H1 (cell line): Measurements from ENCODE around the gene CHI3L1. TPM values are rescaled to one million over a fixed set of nuclear protein-coding genes. Genes with fewer than 3 reads are reported as not detected.

Experiments used
- E2F6 ChIP-seq: IDR thresholded peaks from 2 replicates; pipeline ENCODE4 v1.6.1; 2012; ENCODE audit warnings: inconsistent platforms
- EP300 ChIP-seq, 2 experiments: IDR thresholded peaks; 1 replicate in 1 of 2; 2 replicates in 1 of 2; pipeline ENCODE4 v1.6.1; 2011 to 2012; ENCODE audit warnings: low read depth in 2 of 2, low read length in 2 of 2, mild to moderate bottlenecking in 2 of 2, borderline replicate concordance in 1 of 2, inconsistent platforms in 1 of 2, moderate library complexity in 1 of 2
- POLR2A ChIP-seq, 2 experiments: IDR thresholded peaks; 1 replicate in 1 of 2; 2 replicates in 1 of 2; pipeline ENCODE4 v1.6.1; 2011; ENCODE audit warnings: low read depth in 2 of 2, low read length in 2 of 2, mild to moderate bottlenecking in 2 of 2; ENCODE audit errors: control extremely low read depth in 1 of 2
- SP2 ChIP-seq: IDR thresholded peaks from 2 replicates; pipeline ENCODE4 v1.6.1; 2012; ENCODE audit warnings: mild to moderate bottlenecking, low read length, inconsistent platforms
- TAF1 ChIP-seq: IDR thresholded peaks from 2 replicates; pipeline ENCODE4 v1.6.1; 2011; ENCODE audit warnings: mild to moderate bottlenecking, low read depth, low read length
- polyA plus RNA-seq, 7 experiments: library from polyadenylated mRNA; depleted of rRNA in 3 of 7; stranded (reverse) in 5 of 7; unstranded in 2 of 7; fragments of >200 nt in 5 of 7; fragments of 200-250 nt in 2 of 7; gene quantifications; 1 replicate in 5 of 7; 2 replicates in 1 of 7; 4 replicates in 1 of 7; pipeline versions ENCODE4 v1.2.1 to v1.2.3, GENCODE V29; 2011 to 2013; ENCODE audit warnings: missing spikeins in 2 of 7, mixed read lengths in 2 of 7
- total RNA-seq: library from RNA; stranded (reverse); fragmentation: NEBNext Ultra II Directional; extraction: Animal tissue kit (Norgen Biotek cat#: 25700); gene quantifications from 2 replicates; pipeline ENCODE4 v1.2.1, GENCODE V29; 2021

Gene CHI3L1
- total and polyA plus RNA-seq, 2 of the 8 experiments (the other 6 are each of a cell fraction or from before 2014, with no cell fraction given): 1.0 TPM; not detected in 1

- no peak for TF ChIP-seq E2F6
- no peak for TF ChIP-seq EP300 (IDR thresholded peaks at IDR 0.05; ENCODE audit: borderline replicate concordance in 1 of 2, low read depth in 2 of 2, low read length in 2 of 2)
- no peak for TF ChIP-seq TAF1
- no peak for TF ChIP-seq POLR2A (IDR thresholded peaks at IDR 0.05; ENCODE audit: control extremely low read depth in 1 of 2, low read depth in 2 of 2, low read length in 2 of 2)
- no peak for TF ChIP-seq SP2
Observed at GRCh38 chr1:203165800-203166161, 20.7 kb downstream of the CHI3L1 start (continued).
